Measurements from ENCODE around the gene C16orf54.
"Not testable (repeated sequence)": the region's sequence is repeated elsewhere in the genome, so short reads cannot be mapped to it uniquely, and the experiment has no call there.

C16orf54 gene

GRCh38 chr16:29738514-29738913 is 7.3 kb downstream of the C16orf54 start:
- no peak for DNase-seq

- DNase-seq: no peak
These were observed 8.1 kb downstream of the C16orf54 start for GRCh38 chr16:29737713-29738112.

GRCh38 chr16:29736764-29737163 is 9.0 kb downstream of the C16orf54 start:
- DNase-seq: no peak

- DNase-seq: no peak
These were observed 9.7 kb downstream of the C16orf54 start for GRCh38 chr16:29736112-29736511.

DNA sequence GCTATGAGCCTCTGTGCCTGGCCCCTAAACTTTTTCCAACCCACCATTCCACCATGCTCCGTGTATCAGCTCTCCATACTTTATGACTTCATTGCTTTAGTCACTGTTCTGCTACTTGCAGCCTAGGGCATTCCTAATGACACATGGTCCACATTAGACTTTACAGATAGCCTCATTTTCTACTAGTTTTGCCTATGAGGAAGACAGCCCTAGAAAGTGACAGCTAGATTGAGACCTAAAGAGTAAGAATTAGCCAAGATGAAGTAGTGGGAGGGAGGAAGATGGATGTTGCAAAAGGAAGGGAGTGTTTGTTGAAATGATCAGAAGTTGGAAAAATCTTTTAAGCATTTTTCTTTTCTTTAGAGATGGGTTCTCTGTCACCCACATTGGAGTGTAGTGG is 11.0 kb downstream of the C16orf54 start:
- no peak for DNase-seq

- not testable (repeated sequence) for DNase-seq
These were observed 13.8 kb downstream of the C16orf54 start for GRCh38 chr16:29731768-29732601.

- DNase-seq: no peak
These were observed 15.1 kb downstream of the C16orf54 start for GRCh38 chr16:29730649-29731048.

DNA sequence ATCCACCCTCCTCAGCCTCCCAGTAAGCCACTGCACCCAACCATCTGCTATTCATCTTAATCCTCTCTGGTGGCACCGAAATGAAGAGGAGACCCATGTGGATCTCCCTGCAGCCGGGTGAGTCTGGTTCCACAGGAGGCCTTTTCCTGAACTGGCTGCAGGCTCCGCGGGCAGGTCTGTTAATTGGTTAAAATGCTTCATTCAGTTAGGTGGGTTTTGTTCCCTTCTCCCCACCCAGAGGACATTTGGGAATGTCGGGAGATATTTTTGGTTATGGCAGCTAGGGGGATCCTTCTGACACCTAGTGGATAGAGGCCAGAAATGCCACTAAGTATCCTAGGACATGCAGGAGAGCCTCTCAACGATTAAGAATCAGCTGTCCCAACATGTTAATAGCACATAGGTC is 16.7 kb downstream of the C16orf54 start:
- DNase-seq: peak; percentile 23

- no peak for DNase-seq
These were observed 18.3 kb downstream of the C16orf54 start for GRCh38 chr16:29727452-29727851.

- DNase-seq: no peak
These were observed 18.9 kb downstream of the C16orf54 start for GRCh38 chr16:29726845-29727377.

GRCh38 chr16:29721167-29721879 is 24.5 kb downstream of the C16orf54 start:
- DNase-seq: peak; percentile 69

- no peak for DNase-seq
These were observed 25.1 kb downstream of the C16orf54 start for GRCh38 chr16:29720703-29721102.

DNA sequence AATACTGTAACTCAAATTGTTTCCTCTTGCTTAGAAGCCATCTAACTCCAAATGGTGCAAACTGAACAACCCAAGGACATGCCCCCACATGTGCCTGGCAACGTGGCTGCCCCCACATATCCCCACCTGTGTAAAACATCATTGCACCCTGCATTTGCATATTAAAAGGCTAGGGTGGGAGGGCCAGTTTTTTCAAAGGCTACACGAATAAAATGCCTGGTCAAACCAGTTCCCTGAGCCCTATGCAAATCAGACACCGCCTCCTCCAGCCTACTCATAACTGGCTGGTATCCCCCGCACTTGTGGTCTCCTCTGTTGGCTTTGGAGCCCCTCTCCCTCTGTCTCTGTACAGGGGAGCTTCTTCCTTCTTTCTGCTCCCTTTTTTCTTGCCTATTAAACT is 26.7 kb downstream of the C16orf54 start:
- DNase-seq: no peak

GRCh38 chr16:29717113-29717512 is 28.7 kb downstream of the C16orf54 start:
- DNase-seq: no peak

- DNase-seq: peak; percentile 58
These were observed 30.8 kb downstream of the C16orf54 start for GRCh38 chr16:29714972-29715371.

DNA sequence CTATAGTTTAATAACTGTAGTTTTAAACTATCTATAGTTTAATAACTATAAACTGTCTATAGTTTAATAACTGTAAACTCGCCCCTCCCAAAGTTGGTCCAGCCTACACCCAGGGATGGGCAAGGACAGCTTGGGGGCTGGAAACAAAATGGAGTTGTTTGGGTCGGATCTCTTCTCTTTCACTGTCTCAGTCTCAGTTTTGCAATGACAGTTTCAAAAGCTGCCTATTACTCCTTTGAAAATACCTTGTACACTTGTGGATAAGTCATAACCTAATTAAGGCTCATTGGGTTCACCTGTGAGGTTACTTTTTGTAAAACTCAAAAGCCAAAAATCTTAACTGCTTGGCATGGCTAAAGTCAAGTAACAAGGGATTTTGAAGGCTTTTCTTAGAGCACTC is 31.4 kb downstream of the C16orf54 start:
- no peak for DNase-seq

- no peak for DNase-seq
These were observed 33.0 kb downstream of the C16orf54 start for GRCh38 chr16:29712809-29713208.

DNA sequence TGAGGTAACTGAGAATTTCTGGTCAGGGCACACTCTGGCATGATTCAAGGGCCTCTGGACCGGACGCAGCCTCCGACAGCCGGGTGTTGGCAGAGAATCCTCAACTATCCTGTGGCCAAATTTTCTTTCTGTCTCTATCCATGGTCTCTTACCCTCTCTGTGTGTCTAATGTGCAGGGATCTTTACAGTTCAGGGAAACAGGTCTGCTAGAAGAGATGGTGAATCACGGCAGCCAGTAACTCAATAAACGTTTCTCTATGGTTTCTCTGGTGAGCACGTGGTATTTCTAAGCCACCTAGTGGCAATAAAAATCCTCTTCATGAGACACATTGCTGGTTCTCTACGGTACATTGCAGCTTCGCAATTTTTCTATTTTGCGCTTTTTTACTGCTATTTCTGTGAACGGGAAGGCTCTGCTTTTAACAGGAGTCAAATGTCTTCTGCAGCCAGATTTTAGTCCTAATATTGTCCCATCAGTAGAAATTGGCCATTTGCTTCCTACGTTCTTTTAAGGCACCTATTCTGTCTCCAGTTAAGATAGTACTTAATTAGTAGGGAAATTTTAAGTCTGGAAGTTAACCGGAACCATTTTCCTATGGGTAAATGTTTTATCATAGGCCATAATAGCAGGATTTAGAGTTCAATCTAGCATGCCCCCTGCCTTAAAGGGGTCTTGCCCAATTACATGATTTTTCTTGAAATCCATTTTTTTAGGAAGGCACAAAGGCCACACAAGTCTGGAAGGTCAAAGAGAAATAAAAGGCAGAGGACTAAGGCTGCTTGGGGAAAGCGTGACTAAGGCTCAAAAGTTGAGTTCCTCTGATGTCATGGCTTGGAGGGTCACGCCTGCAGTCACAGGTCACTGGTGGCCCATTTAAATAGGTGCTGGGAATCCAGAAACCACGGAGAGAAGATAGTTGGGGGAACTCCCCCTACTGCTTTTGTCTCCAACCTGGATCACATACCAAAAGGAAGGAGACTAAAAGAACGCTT is 35.3 kb downstream of the C16orf54 start:
- DNase-seq: no peak

DNA sequence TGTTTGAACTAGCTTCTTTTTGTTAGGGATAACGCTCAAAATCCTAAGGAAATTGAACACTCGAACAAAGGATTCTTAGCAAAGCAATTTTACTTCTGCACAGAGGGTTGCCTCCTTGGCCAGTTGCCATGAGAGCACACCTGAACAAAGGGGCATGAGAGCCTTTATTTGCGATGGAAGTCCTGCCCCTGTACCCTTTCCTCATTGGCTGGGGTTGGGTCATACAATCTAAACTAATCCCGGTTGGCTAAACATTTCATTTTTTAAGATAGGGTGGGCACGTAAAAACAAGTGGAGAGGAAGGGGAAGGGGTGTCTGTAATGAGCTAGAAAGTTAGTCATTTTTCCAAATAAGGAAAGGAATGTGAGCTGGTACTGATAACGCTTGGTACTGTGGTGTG is 36.1 kb downstream of the C16orf54 start:
- not testable (repeated sequence) for DNase-seq

DNA sequence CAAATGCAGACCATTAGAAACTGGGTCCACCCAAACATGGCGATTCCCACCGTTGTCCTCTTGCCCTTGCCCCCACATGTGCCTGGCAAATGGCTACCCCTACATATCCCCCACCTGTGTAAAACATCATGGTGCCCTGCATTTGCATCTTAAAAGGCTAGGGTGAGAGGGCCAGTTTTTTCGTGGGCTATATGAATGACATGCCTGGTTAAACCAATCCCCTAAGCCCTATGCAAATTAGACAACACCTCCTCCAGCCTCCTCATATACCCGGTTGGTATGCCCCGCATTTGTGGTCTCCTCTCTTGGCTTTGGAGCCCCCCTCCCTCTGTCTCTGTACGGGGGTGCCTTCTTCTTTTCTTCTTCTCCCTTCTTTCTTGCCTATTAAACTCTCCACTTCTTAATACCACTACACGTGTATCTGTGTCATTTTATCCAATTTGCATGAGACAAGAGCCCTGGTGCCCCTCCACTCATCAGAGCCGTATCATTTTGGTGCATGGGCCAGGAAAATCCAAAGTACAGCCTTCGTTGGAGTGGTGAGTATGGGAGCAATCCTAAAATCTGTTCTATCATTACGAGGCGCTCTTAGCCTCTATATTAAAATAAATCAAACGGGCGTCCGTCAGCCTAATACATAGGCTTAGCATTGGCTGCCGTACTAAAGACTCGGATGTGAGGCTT is 36.7 kb downstream of the C16orf54 start:
- DNase-seq: no peak

DNA sequence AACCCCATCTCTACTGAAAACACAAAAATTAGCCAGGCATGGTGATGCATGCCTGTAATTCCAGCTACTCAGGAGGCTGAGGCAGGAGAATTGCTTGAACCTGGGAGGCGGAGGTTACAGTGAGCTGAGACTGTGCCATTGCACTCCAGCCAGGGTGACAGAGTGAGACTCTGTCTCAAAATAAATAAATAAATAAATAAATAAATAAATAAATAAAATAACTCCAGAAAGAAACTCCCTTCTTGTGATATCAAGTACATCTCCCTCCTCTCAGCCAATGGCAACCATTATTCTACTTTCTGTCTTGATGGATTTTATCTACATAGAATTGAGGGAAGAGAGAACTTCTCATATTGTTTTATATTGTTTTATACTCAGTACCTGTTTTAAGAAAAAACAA is 38.6 kb downstream of the C16orf54 start:
- not testable (repeated sequence) for DNase-seq

- DNase-seq: no peak
These were observed 40.8 kb downstream of the C16orf54 start for GRCh38 chr16:29705030-29705429.
